ENCODE data around the gene GSTO2. TPM values are rescaled to one million over a fixed set of nuclear protein-coding genes. Genes with fewer than 3 reads are reported as not detected.

The GSTO2 gene
- total RNA-seq, 2 donors from 2014 or later: 12.8 to 18.9 TPM

- intact Hi-C loops (cut with DNase I): loop anchor here (2.0 to 5.0 kb wide), 2 partner anchors 45 to 57 kb away; no protein-coding TSS in a partner anchor
- Histone ChIP-seq H3K9ac (ENCODE audit: low read depth in 2 of 2, low read length in 2 of 2) (no peak overlapping the region), H3K27ac (no peak overlapping the region), H3K36me3 (no peaks in the 10 kb centered on the region), H3K9me3 (no peaks in the 10 kb centered on the region), H3K27me3 (no peaks in the 10 kb centered on the region), H3K4me1 (no peaks in the 10 kb centered on the region), H3K4me3 (no peak overlapping the region)
- no peak for DNase-seq
- no peak for TF ChIP-seq CTCF (IDR thresholded peaks at IDR 0.05)
Measured at GRCh38 chr10:104349623-104350126, 80.7 kb downstream of the GSTO2 start.

GRCh38 chr10:104350127-104350635, 81.2 kb downstream of the GSTO2 start:
- Histone ChIP-seq H3K4me3 (no peak overlapping the region), H3K36me3 (no peaks in the 10 kb centered on the region), H3K27ac (peak overlapping the region; percentile 19), H3K27me3 (no peaks in the 10 kb centered on the region), H3K4me1 (no peaks in the 10 kb centered on the region), H3K9me3 (no peaks in the 10 kb centered on the region), H3K9ac (ENCODE audit: low read depth in 2 of 2, low read length in 2 of 2) (no peak overlapping the region)
- peak; percentile 48 for TF ChIP-seq CTCF (IDR thresholded peaks at IDR 0.05)
- intact Hi-C loops (cut with DNase I): loop anchor here (2.0 to 5.0 kb wide), 2 partner anchors 45 to 58 kb away; no protein-coding TSS in a partner anchor
- DNase-seq: peak; percentile 31

GRCh38 chr10:104351061-104351702, 82.2 kb downstream of the GSTO2 start:
- no peak overlapping the region for H3K9ac ChIP-seq (ENCODE audit: low read depth in 2 of 2, low read length in 2 of 2)
- H3K9me3 ChIP-seq: no peaks in the 10 kb centered on the region
- peak overlapping the region; percentile 21 for H3K27ac ChIP-seq
- intact Hi-C loops (cut with DNase I): loop anchor here (2.0 to 5.0 kb wide), 2 partner anchors 46 to 59 kb away; no protein-coding TSS in a partner anchor
- H3K4me1 ChIP-seq: no peaks in the 10 kb centered on the region
- no peak for TF ChIP-seq CTCF (IDR thresholded peaks at IDR 0.05)
- H3K27me3 ChIP-seq: no peaks in the 10 kb centered on the region
- no peaks in the 10 kb centered on the region for H3K36me3 ChIP-seq
- no peak overlapping the region for H3K4me3 ChIP-seq
- DNase-seq: no peak

- Histone ChIP-seq H3K4me3 (no peak overlapping the region), H3K4me1 (no peaks in the 10 kb centered on the region), H3K36me3 (no peaks in the 10 kb centered on the region), H3K27me3 (no peaks in the 10 kb centered on the region), H3K9me3 (no peaks in the 10 kb centered on the region), H3K9ac (ENCODE audit: low read depth in 2 of 2, low read length in 2 of 2) (no peak overlapping the region), H3K27ac (peak overlapping the region; percentile 21)
- intact Hi-C loops (cut with DNase I): loop anchor here (2.0 to 5.0 kb wide), 2 partner anchors 47 to 60 kb away; no protein-coding TSS in a partner anchor
- DNase-seq: no peak
- no peak for TF ChIP-seq CTCF (IDR thresholded peaks at IDR 0.05)
Measured at GRCh38 chr10:104351919-104352318, 82.9 kb downstream of the GSTO2 start.

GRCh38 chr10:104353325-104354048, 84.5 kb downstream of the GSTO2 start, which contains the start of gene CFAP58:
Gene CFAP58 (plus strand): TSS chr10:104353833. CDS start chr10:104353898, 65 bp downstream.
- Histone ChIP-seq H3K4me1 (no peaks in the 10 kb centered on the region), H3K9me3 (no peaks in the 10 kb centered on the region), H3K4me3 (peak within 1 kb of the TSS; percentile 37), H3K27ac (no peak within 1 kb of the TSS), H3K36me3 (no peaks in the 10 kb centered on the region), H3K9ac (ENCODE audit: low read depth in 2 of 2, low read length in 2 of 2) (peak within 1 kb of the TSS in 1 of 2 donors; percentile 21), H3K27me3 (no peaks in the 10 kb centered on the region)
- intact Hi-C loops (cut with DNase I): loop anchor here (5.0 kb wide), 1 partner anchor 61 kb away; no protein-coding TSS in a partner anchor
- peak; percentile 43 for TF ChIP-seq CTCF (IDR thresholded peaks at IDR 0.05)
- DNase-seq: peak; percentile 97
